ENCODE results near the gene BRAT1.

Gene BRAT1

DNA sequence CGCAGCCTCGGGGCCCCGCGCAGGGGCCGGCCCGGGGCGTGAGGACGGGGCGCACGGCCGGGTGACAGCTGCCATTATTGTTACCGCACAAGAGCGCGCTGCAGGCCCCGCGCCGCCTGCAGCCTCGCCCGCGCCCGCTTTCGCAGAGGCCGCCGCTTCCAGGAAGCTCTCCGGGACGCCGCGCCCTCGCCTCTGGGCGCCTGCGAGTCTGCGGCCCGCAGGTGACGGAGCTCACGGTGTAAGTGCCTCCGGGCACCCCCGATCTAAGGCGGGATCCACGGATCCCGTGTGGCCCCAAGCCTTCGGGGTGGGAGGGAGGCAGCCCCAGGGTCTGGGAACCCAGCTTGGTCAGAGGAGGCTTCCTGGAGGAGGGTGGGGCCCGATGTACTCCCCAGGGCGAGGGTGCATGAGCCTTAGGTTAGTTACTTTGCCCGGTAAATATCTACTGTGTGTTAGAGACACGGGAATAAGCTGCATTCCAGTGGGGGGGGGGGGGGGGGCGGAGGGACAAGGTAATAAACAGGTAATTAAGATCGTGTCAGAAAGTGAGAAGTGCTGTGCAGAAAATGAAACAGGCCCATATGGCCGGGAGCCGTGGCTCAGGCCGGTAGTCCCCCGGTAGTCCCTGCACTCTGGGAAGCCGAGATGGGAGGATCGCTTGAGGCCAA is 4.1 kb upstream of the BRAT1 start:
- no peak for DNase-seq

DNA sequence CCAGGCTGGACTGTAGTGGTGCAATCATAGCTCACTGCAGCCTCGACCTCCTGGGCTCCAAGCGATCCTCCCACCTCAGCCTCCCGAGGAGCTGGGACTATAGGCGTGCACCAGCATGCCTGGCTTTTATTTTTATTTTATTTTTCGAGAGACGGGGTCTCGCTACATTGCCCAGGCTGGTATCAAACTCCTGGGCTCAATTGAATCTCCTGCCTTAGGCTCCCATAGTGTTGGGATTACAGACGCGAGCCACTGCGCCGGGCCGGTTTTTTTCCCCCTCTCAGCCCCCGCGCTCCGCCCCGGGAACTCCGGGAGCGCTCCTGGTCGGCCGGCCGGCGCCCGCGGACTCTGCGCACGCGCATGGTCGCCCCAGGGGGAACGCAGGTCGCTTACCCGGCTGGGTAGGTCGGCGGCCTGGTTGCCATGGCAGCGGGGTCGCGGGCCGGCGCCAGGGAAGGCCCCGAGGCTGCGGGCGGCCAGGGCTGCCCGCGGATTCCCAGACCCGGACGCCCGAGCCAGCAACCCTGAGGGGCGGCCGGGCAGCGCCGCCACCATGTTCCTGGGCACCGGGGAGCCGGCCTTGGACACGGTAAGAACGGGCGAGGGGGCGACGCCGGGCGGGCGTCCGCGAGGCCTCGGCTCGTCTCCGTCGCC is 3.4 kb upstream of the BRAT1 start, which contains the start of gene IQCE:
Gene IQCE (plus strand): TSS at position 351 of the 654 bp plus-strand sequence. CDS start 203 bp downstream, at position 554.
- DNase-seq, result no peak

DNA sequence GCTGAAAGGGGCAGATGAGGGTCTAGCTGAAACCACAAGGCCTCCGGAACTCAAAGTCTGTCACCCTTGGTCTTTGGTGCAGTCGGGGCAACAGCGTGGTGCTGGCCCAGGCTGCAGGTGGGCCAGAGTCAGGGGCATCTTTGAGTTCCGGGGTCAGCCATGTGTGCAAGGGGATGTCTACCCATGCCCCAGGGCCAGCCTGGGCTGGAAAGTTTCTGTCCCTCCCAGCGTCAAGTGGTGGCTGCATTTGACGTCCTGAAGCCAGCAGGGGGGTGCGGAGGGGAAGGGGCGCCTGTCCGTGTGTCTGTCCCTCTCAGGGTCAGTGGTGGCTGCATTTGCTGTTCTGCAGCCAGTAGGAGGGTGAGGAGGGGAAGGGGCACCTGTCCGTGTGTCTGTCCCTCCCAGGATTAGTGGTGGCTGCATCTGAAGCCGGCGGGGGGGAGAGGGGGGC is 638 bp downstream of the BRAT1 start:
- DNase-seq, result no peak

DNA sequence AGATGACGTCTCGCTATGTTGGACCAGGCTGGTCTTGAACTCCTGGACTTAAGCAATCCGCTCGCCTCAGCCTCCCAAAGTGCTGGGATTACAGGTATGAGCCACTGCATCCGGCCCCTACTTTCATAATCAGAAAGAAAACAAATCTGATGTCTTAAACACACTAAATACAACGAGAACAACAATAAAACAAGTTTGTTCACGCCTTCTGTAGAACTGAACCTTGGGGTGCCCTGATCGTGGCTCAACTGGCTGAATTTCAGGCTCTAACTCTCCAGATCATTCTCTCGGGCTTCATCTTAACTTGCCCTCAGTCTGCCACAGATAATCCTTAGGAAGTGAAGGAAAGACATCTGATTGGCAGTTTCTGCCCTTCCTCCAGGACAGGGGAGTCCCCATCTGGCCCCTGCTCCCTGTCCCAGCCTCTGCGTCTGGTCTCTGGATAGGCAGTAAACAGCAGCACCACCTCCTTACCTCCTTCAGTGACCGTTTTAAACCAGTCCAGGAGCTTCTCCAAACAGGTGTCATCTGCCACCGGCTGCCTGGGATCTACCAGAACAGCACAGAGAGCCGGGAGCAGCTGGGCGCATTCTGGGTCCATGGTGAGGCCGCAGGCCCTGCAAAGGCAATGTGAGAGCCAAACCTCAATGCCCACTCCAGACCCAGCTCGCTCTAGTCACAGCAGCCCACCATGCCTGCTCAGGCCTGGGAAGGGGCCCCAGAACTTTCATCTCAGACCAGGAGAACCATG is 1.3 kb downstream of the BRAT1 start:
- DNase-seq, result no peak

DNA sequence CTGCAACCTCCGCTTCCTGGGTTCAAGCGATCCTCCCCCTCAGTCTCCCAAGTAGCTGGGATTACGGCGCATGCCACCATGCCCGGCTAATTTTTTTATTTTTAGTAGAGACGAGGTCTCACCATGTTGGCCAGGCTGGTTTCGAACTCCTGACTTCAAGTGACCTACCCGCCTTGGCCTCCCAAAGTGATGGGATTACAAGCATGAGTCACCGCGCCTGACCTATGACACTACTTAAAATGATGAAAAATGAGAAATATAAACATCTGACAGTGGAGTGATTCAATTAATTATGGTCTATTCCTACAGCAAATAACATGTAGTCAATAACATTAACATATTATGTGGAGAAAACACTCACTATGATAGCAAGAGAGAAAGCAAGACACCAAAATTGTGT is 2.2 kb downstream of the BRAT1 start:
- DNase-seq, result no peak

DNA sequence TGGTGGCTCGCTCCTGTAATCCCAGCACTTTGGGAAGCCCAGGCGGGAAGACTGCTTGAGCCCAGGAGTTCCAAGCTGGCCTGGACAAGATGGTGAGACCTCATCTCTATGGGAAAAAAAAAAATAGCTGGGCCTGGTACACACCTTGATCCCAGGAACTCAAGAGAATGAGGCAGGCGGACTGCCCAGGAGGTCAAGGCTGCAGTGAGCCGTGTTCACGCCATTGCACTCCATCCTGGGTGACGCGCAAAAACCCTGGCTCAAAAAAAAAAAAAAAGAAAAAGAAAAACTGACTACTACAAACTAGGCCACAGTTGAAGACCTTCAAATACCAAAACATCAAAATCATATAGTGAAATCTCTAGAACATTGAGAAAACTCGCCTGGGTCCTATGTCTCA is 3.9 kb downstream of the BRAT1 start:
- no peak for DNase-seq

DNA sequence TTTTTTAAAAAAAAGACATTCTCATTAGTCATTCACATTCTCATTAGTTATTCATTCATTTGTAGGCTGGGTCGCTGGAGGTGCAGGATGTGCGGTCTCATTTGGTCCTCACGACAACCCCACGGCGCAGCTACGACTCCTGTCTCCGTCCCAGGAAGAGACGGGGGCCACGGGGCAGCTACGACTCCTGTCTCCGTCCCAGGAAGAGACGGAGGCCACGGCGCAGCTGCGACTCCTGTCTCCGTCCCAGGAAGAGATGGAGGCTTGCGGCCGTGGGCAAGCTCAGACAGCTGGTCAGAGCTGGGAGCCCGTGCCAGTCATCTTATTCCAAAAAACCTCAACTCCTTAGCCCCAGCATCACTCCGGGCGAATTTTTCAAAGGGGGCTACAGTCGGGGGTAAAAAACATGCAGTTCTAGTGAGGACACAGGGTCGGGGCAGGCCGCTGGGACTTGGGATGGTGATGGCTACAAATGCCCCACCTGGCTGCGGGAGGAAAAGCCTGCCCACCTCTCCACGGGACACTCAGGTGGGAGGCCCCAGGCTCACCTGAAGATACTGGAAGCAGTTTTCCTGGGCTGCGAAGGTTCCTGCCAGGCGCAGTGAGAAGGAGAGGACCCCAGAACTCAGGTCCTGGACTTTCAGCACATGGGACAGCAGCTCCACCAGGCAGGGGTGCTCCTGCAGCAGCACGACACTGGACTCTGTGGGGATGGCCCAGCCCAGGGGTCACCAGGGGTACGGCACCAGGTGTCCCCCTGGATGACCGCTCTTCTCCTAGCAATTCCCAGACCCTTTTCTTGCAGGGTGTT is 8.3 kb downstream of the BRAT1 start:
- no peak for DNase-seq

DNA sequence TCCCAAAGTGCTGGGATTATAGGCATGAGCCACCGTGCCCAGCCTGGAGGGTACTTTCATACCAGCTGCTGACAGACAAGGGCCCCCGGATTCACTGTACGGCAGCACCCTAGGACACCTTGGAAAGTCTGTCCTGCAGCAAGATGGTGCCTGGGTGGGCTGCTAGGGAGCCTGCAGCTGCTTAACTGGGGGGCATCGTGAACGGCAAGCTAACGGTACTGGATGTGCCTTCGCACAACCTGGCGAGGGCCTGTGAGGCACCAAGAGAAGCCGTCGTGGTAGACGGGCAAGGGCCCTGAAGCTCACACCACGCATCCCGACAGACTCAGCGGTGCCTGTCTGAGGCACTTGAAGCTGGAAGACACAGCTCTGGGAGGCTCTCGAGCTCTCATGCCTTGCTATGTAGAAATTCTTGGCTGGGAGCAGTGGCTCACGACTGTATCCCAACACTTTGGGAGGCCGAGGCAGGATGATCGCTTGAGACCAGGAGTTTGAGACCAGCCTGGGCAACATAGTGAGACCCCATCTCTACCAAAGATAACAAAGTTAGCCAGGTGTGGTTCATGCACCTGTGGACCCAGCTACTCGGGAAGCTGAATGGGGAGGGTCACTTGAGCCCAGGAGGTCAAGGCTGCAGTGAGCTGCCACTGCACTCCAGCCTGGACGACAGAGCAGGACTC is 9.4 kb downstream of the BRAT1 start:
- no peak for DNase-seq

DNA sequence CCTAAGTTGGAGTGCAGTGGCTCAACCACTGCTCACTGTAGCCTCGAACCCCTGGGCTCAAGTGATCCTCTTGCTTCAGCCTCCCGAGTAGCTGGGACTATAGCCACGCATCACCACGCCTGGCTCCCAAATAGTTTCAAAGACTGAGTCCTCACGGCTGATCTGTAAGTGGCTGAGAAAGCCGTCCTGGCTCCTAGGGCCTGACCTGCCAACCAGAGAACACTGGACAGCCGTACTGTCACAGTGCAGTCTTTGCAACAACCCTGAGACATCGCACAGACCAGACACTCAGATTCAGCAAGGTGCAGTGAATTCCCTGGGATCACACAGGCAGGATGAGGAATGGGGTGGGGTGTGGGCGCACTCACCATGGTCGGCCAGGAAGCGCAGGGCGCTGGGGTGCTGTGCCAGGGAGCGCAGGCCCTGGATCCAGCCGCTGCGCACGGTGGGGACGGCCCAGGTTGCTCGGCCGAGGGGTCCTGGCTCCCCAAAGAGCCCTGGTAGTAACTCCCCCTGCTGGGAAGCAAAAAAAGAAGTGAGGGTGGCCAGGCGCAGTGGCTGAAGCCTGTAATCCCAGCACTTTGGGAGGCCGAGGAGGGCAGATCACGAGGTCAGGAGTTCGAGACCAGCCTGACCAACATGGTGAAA is 10.7 kb downstream of the BRAT1 start:
- DNase-seq, result no peak

DNA sequence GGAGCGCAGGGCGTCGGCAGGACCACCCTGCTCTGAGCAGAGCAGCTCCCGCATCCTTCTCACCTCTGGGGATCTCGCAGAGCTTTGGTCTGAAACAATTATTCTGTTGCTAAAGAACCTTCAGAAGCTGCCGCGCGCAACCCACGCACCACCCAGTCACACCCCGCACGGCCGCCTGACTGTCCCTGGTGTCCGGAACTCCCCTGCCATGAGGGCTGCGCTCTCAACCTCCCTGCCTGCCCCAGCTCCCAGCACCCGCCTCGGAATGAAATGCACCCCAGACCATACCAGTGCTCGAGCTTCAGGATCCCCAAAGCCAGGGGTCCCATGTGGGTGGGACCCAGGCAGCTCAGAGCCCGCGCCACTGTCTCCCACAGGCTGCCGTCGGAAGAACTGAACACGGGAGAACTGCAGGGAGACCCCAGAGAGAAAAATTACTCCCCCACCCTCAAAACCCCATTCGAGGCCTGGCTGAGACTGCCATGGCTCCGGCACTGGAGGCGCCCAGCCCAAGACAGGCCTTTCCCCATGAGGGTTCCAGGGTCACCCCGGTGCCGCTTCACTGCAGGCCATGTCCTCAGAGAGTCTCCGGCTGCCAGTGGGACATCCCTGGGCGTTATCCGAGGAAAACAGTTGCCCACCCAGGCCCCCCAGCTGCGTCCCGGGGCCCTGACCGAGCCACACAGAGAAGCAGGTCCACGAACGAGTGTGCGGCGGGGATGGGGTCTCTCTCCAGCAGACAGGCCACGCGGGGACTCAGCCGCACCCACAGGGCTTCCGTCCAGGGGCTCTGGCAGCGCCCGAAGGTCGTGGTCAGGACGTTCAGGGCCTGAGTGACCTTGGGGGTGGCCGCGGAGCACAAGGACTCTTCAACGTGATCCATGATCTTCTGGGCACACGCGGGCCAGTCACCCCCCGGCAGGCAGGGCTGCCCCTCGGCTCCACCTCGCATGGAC is 12.1 kb downstream of the BRAT1 start:
- no peak for DNase-seq

DNA sequence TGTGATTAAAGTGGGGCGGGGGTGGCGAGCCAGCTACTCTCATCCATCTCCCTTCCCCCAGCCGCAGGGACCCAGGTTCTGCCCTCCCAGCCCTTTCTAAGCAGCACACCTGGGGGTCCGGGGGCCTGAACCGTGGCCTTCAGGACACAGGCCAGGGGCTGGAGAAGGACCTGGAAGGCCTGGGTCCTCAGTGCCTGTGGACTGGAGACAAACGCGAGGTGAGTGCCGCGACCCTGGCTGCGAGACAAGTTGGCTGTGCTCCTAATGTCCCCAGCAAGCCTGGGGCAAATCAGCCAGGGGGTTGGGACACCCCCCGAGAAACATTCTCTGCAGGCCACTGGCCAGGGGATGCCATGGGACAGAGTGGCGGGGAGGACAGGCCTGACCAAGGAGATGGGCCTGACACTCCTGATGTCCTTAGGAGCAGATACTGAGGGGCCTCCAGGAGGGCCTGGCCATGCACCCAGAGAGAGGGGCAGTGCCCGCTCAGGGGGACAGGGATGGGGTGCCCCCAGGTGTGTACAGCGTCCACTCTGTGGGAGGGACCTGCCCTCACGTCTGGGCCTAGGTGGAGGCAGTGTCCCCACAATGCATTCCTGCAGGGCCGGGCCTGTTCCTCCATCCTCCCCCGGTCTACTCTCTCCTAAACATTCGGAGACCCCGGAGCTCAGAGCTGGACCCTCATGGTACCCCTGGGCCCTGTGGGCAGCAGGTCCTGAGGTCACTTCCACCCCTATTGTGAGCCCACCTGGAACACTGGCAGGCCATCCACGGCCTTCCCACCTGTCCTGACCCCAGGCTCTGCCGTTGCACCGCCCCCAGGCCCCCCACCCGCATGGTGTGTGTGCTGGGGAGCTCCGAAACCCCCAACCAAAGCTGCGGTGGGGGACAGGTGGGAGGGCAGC is 13.1 kb downstream of the BRAT1 start:
- DNase-seq, result no peak

DNA sequence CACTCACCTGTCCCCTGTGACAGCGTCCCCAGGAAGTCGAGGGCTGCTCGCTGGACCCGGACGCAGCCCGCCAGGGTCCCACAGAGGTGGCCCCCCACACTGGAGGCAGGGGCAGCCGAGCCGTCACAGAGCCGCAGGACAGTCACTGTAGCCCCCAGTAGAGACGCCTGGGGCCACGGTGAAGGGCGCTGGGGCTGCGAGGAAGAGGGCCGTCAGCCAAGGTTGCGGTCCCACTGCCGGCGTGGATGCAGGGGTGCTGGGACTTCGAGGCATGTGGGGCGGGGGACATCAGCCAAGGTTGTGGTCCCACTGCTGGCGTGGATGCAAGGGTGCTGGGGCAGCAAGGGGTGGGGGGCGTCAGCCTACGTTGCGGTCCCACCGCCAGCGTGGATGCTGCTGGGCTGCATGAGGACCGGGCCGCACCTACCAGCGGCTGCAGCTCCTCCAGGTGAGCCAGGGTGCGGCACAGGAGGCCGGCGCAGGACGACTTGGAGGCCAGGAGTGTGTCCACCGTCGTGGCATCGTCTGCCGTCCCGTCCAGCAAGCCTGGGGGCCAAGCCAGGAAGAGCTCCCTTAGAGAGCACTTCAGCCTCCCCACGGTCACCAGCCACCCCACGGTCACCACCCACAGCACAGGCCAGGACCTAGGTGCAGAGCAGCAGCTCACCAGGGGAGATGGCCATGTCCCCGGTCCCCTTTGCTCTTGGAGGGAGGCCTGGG is 13.9 kb downstream of the BRAT1 start:
- no peak for DNase-seq

DNA sequence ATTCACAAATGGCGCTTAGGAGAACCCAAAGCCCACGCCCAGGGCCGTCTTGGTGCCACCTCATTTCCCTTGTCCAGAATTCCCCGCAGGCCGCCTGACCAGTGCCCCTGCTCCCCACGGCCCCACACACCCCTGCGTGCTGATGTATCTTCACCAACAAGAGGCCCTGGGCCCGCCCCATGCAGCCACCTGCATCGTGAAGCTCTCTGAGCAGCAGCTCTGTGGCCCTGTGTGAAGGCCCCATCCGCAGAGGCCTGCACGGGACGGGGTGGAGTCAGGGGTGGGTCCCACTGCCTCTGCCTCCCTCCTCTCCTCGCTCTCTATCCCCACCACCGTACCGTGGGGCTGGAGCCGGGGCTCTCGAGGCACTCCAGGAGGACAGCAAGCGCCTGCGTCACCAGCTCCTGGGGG is 14.7 kb downstream of the BRAT1 start:
- DNase-seq, result no peak

DNA sequence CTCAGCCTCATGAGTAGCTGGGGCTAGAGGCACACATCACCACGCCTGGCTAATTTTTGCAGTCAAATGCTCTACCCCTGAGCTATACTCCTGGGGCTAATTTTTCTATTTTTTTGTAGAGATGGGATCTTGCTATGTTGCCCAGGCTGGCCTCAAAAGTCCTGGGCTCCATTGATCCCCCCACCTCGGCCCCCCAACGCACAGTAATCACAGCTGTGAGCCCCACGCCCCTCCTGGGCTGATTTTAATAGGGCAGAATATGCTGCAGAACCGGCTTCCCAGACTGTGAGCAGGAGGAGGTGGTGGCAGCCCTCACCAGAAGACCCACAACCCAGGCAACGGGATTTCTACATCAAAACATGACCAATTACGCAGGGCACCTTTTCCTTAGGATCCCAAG is 15.2 kb downstream of the BRAT1 start:
- no peak for DNase-seq

DNA sequence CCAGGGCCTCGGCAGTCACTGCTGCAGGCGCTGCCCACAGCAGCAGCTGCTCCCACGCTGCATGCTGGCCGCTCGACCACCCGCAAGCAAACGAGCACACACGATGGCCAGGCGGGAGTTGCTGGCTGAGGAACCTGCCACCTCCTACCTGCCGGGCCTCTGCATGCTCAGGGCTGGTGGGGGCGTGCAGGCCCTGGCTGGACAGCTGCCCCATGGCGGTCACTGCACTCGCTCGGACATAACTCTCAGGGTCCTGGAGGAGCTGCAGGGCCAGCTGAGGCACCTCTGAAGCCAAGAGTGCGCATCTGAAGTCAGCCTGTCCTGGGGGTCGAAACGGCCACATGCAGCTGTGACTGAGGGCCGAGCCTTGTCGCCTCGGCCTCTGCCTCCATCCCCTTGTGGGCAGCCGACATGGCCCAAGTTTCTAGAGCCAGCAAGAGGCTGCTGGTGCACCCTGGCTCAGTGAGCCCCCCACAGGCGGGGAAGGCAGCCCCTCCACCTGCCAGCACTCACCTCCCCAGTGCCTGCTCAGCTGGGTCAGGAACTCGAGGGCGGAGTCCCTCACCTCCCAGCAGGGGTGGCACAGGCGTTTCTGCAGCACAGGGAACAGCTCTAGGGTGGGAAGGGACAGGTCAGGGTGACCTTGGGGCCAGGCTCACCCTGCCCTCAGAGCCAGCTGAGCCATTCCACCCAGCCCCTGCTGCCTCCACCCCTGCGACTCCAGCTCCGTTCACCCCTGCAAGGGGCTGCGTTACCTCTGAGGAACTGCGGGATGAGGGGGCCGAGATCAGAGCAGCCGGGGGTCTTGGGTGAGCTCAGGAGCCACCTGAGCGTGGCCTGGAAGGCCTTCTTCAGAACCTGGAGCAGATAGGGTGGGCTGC is 16.1 kb downstream of the BRAT1 start:
- no peak for DNase-seq

DNA sequence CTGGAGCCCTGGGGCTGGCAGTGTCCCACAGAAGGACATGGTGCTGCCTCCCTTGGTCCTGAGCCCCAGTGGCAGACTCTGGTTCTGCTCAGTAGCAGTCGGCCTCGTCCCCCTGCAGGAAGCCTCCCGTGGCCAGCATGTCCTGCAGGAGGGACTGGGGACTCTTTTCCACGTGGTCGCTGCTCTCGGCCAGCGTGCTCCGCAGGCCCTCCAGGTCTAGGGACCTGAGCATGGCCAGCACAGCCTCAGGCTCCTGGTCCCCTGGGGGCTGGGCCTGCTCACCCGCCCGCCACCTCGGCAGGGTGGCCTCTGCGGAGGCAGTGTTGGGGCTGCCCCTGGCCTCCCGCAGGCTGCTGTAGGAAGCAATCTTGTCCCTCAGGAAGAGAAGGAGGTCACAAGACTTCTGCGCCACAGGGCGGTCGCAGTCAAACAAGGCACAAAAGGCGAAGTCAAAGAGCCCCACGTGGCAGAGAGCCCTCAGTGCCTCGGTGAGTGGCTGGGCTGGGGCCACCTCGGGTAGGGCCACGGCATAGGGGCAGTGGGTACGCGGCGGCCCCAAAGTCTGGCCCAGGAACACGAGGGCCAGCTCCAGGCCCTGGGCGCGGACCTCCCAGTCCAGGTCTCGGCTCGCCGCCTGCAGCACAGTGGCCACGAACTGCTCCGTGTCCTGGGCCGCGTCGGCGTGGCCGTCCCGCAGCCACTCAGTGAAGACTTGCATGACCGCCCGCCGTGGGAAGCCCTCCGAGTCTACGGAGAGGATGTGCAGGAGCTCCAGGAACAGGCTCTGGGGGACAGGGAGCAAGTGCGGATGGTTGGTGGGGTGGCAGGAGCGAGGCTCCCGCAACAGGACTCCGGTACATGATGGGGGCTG is 17.1 kb downstream of the BRAT1 start:
- DNase-seq, result no peak

Measured in NCI-H187 treated with DMSO at 0.1 percent for 48 hours (cell line).